GM19238 (cell line): ENCODE measurements around the gene HS3ST5.
"Not testable (repeated sequence)": the region's sequence is repeated elsewhere in the genome, so short reads cannot be mapped to it uniquely, and the experiment has no call there.

Source experiments
- DNase-seq: peaks from one replicate; pipeline ENCODE4 v3.0.0; 2011; ENCODE audit warnings: low spot score; ENCODE audit not compliant: insufficient read length

Gene HS3ST5

GRCh38 chr6:114280239-114280982 lies 62.4 kb downstream of the HS3ST5 start:
- no peak for DNase-seq

GRCh38 chr6:114277220-114277619 lies 65.6 kb downstream of the HS3ST5 start:
- DNase-seq: no peak

GRCh38 chr6:114276783-114277182 lies 66.0 kb downstream of the HS3ST5 start:
- no peak for DNase-seq

- DNase-seq: no peak
Measured at GRCh38 chr6:114274836-114275235, 68.0 kb downstream of the HS3ST5 start.

- DNase-seq: no peak
Measured at GRCh38 chr6:114272582-114272981, 70.2 kb downstream of the HS3ST5 start.

- no peak for DNase-seq
Measured at GRCh38 chr6:114271405-114271804, 71.4 kb downstream of the HS3ST5 start.

- no peak for DNase-seq
Measured at GRCh38 chr6:114267897-114268296, 74.9 kb downstream of the HS3ST5 start.

GRCh38 chr6:114260810-114261209 lies 82.0 kb downstream of the HS3ST5 start:
- no peak for DNase-seq

GRCh38 chr6:114258376-114258775 lies 84.4 kb downstream of the HS3ST5 start:
- no peak for DNase-seq

GRCh38 chr6:114253431-114253830 lies 89.4 kb downstream of the HS3ST5 start:
- no peak for DNase-seq

- no peak for DNase-seq
Measured at GRCh38 chr6:114249522-114249921, 93.3 kb downstream of the HS3ST5 start.

- no peak for DNase-seq
Measured at GRCh38 chr6:114247101-114247500, 95.7 kb downstream of the HS3ST5 start.

- DNase-seq: no peak
Measured at GRCh38 chr6:114240796-114241195, 102.0 kb downstream of the HS3ST5 start.

GRCh38 chr6:114228675-114229074 lies 114.1 kb downstream of the HS3ST5 start:
- no peak for DNase-seq

- DNase-seq: no peak
Measured at GRCh38 chr6:114227944-114228468, 114.8 kb downstream of the HS3ST5 start.

- no peak for DNase-seq
Measured at GRCh38 chr6:114220241-114220640, 122.6 kb downstream of the HS3ST5 start.

- DNase-seq: no peak
Measured at GRCh38 chr6:114218437-114219340, 124.1 kb downstream of the HS3ST5 start.

- DNase-seq: not testable (repeated sequence)
Measured at GRCh38 chr6:114217996-114218395, 124.8 kb downstream of the HS3ST5 start.

GRCh38 chr6:114216789-114217467 lies 125.9 kb downstream of the HS3ST5 start:
- no peak for DNase-seq

- DNase-seq: no peak
Measured at GRCh38 chr6:114210467-114210866, 132.4 kb downstream of the HS3ST5 start.

- no peak for DNase-seq
Measured at GRCh38 chr6:114203460-114203859, 139.4 kb downstream of the HS3ST5 start.

- DNase-seq: no peak
Measured at GRCh38 chr6:114202389-114202788, 140.4 kb downstream of the HS3ST5 start.
